Subcutaneous adipose tissue (tissue), 4 donors: ENCODE data around the gene GFOD2. TPM values are rescaled to one million over a fixed set of nuclear protein-coding genes. Genes with fewer than 3 reads are reported as not detected.

Experiments
- total RNA-seq, 4 donors: library from RNA; depleted of rRNA; stranded (reverse); fragments of >200 nt; gene quantifications; one replicate each; pipeline ENCODE4 v1.1.0, GENCODE V29; 2016
- TF ChIP-seq, protein P1 (sequence below): fragments of 450-650 bp; IDR thresholded peaks from one replicate; pipeline ENCODE4 v1.5.1; 2016; ENCODE audit warnings: low read depth, mild to moderate bottlenecking, control low read depth, antibody characterized with exemption, moderate library complexity

The GFOD2 gene
- total RNA-seq, 4 donors from 2014 or later, result 9.1 to 21.1 (median 13.6) TPM

GRCh38 chr16:67675579-67675935 lies 43.6 kb downstream of the GFOD2 start:
- TF ChIP-seq, protein P1, sequence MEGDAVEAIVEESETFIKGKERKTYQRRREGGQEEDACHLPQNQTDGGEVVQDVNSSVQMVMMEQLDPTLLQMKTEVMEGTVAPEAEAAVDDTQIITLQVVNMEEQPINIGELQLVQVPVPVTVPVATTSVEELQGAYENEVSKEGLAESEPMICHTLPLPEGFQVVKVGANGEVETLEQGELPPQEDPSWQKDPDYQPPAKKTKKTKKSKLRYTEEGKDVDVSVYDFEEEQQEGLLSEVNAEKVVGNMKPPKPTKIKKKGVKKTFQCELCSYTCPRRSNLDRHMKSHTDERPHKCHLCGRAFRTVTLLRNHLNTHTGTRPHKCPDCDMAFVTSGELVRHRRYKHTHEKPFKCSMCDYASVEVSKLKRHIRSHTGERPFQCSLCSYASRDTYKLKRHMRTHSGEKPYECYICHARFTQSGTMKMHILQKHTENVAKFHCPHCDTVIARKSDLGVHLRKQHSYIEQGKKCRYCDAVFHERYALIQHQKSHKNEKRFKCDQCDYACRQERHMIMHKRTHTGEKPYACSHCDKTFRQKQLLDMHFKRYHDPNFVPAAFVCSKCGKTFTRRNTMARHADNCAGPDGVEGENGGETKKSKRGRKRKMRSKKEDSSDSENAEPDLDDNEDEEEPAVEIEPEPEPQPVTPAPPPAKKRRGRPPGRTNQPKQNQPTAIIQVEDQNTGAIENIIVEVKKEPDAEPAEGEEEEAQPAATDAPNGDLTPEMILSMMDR, result no peak

- TF ChIP-seq, protein P1, result no peak
Measured at GRCh38 chr16:67674851-67675578, 44.1 kb downstream of the GFOD2 start.

DNA sequence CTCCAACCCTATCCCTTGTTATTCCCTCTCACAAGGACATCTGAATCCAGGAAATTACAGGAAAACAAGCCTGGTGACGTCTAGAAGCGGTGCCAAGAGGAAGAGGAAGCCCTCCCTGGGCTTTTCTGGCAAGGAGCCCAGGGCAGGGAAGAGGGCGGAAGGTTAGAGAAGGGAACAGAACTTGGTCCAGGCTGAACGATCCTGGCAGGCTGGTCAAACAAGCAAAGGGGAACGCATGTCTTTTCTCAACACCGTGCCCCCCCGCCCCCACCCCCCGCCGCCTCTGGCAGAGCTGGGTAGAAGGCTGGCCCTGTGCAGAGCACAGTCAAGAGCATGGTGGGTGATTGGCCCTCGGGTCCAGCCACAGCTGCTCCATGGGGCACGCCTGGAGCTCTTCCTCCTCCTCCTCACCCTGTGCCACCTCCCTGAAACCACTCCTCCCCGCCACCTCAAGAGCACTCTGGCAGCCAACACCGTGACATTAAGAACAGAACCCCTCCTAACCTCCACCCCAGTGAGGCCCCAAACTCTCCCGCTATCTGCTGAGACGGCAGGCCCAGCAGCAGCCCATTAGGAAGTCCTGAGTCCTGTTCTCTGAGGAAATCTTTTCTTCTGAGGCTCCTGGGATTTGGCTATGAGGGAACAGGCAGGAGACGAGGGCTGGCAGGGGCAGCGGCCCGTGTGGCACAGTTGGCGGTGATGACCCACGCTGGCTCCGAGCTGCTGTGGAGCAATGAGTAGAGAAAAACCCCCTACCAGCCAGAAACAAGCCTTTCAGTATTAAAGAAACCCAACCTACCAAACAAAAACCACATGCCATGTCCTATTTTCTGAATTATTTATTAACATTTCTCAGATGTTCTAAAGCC lies 45.2 kb downstream of the GFOD2 start:
- TF ChIP-seq, protein P1, result no peak

DNA sequence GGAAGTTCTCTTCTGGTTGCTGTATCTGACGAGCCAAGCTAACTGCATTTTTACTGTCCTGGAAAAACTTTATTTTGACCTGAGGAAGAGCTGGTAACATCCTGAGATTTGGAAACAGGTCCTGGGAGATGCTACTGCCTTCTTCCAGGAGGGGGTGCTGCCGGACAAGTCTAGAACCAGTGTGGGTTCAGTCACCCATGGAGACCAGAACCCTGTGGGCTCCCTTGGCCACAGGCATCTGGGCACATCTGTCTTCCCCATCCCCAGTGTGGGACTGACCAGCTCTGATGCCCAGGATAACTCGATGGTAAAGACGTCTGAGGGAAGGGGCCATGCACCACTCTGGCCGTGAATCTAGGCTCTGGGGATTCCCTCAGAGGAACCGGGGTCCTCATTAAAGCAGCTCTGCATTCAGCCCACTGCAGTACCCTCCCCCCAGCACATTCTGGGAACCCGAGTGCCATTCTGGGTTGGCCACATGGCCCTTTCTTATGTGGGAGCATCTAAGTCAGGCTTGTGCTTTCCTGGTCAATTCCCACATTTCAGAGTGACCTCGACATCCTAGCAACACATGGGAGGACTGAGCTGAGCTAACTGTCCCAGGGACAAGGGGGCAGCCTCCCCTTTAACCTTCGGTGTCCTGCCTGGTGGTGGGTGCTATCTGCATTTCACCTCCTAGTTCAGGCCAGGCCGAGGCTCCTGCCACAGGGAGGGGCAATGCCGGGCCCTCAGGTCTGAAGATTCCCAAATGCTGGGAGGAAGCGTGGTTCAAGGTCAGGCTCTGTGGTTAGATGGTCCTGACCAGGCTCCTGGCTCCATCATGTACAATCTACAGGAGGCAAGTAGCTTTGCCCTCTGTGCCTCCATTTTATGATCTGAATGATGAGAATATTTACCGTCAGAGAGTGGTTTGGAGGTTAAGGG lies 46.1 kb downstream of the GFOD2 start:
- TF ChIP-seq, protein P1, result no peak

DNA sequence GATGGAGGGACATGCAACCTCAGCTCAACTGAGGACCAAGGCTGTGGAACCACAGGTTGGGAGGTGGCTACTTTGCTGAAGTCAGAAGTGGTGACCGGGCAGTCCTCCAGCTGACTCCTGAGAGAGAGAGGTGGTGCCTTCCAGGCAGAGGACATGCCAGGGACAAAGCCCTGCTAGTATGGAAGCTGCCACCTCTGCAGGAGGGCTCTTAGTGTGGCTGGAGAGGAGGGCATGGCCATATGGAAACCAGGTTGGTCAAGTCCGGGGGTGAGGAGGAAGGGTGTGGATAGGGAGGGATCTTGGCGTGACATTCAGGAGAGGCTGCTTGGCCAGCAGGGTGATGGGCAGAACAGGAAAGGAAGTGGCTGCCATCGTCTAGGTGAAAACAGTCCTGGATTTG lies 46.8 kb downstream of the GFOD2 start:
- TF ChIP-seq, protein P1, result no peak

DNA sequence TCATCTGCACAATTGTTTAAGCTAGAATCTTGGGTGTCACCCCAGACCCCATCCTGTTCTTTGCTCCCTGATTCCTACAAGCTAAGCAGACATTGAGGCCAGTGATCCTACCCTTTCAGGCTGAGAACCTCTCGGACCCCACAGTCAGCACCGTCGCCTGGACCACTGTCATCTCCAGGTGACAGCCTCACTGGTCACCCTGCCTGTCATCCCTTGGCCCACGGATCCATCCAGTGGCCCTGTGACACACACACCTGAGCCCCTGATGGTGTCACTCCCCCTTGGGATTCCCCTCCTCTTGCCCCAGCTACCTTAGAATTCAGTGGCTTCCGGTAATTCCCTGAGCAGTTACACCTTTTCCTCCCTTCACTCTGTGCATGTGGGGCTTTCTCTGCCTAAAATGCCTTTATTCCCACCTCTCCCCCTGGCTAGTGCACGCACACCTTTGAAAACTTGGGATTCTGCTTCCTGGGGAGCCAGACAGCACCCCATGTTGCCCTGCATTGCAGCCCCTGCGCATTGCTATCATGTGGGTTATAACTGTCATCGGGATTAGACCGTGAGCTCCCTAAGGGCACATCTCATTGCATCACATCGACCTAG lies 49.5 kb downstream of the GFOD2 start:
- TF ChIP-seq, protein P1, result no peak
